GM21619 (cell line): Measurements from ENCODE around the gene FAM131C.

Experiments used
- ATAC-seq: cut with Tn5 transposase; IDR thresholded peaks from one replicate; pipeline ENCODE4 v1.9.1; 2021; ENCODE audit not compliant: unreplicated experiment

The FAM131C gene, protein sequence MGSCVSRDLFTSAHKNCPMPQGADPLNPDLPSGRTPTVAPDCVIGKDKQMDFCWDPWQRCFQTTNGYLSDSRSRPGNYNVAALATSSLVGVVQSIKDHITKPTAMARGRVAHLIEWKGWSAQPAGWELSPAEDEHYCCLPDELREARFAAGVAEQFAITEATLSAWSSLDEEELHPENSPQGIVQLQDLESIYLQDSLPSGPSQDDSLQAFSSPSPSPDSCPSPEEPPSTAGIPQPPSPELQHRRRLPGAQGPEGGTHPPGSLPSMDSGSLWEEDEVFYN

DNA sequence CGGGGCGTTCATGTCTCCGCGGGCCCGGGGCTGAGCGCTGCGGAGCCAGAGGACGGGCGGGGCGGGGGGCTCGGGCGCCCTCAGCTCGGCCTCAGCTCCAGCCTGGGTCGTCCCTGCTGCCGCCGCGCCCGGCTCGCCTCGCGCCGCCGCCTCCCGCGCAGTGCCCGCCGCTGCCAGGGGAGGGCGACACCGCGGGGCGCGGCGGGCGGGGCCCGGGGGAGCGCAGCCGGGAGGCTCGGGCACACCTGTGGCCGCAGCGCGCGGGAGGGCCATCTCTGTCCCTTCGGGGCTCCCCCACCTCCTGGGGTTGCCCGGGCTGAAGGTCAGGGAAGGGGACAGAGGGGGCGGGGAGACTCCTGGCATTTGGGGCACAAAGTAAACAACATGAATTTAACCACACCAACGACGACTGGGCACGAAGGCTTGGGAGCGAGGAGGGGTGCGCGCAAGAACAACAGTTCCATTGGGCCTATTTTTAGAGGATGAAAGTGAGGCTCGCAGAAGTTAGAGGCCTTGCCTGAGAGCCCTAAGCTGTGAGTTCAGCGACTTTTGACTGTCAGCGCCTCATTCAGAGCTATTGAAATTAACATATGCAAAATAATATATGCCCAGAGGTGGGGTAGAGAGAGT, at the start of gene FAM131C:
Gene FAM131C, minus strand, starts transcription at position 162 of the 630 bp plus-strand sequence. CDS start 209 bp downstream, outside the sequence.
- no peak for ATAC-seq

- ATAC-seq, result no peak
Observed at GRCh38 chr1:16122916-16123315, 49.5 kb upstream of the FAM131C start.

- no peak for ATAC-seq
Observed at GRCh38 chr1:16122350-16122881, 49.0 kb upstream of the FAM131C start.

- ATAC-seq, result no peak
Observed at GRCh38 chr1:16120940-16121410, 47.5 kb upstream of the FAM131C start.

DNA sequence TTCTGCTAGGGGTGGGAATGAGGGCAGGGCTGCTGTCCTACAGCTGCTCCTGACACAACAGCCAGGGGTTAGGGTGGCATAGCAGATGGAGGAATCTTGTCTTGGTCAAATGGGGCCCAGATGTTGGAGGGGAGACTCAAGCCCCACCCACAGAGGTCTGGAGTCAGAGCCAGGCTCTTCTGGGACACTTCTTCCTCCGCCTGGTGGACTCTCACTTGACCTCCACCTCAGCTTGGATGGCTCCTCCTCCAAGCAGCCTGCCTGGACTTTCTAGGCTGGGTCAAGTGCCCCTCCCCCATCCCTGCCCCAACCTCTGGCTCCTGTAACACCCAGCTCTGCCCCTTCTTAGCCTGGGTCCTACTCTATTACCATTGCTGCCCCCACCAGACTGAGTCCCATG, 47.0 kb upstream of the FAM131C start:
- ATAC-seq, result no peak

DNA sequence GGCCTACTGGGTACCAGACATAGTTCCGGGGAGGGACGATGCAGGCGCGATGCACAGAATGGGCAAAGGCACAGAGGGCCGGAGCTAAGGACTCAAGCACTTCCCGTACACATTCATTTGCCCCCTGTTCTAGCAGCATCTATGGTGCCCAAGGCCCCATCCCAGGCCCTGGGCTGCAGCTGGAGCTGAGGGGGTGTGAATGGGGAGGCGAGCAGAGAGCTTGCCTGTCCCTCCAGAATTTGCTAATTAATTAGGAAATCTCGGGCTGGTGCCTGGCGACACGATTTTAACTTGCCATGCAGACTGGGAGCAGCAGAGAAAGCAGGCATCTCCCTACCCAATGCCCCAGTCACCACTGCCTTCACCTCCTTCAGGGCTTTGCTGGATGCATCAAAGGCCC, 46.5 kb upstream of the FAM131C start:
- no peak for ATAC-seq

DNA sequence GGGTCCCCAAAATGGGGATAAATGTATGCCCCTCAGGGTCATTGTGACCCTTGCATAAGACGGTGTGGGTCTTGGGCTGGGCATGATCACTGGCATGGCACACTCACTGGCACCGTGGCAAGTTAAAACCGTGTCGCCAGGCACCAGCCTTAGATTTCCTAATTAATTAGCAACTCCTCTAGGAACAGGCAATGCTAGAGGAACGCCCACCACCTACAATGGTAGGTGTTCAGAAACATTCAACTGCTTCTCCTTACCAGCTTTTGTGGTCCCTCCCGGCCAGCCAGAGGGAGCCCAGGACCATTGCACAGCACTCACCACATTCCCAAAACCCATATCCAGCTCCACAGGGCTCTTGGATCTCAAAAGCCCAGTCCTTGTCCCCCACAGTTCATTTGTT, 46.1 kb upstream of the FAM131C start:
- ATAC-seq, result no peak

- ATAC-seq, result no peak
Observed at GRCh38 chr1:16118706-16119105, 45.3 kb upstream of the FAM131C start.

DNA sequence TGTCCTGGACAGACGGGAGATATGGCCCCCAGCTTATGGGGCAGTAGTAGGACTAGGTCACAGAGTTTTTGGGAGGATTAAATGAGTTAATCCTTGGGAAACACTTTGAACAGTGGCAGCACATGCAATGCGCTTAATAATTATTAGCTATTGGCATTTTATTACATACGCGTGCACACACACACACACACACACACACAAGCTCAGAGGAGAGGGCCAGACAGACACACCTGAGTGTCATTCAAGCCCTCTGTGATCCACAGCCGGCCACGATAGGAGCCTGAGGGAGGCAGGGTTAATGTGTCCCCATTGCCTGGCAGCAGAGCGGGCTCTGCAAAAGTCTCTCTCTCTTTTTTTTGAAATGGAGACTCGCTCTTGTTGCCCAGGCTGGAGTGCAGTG, 44.5 kb upstream of the FAM131C start:
- ATAC-seq, result no peak

GRCh38 chr1:16117369-16117768, 43.9 kb upstream of the FAM131C start:
- no peak for ATAC-seq

DNA sequence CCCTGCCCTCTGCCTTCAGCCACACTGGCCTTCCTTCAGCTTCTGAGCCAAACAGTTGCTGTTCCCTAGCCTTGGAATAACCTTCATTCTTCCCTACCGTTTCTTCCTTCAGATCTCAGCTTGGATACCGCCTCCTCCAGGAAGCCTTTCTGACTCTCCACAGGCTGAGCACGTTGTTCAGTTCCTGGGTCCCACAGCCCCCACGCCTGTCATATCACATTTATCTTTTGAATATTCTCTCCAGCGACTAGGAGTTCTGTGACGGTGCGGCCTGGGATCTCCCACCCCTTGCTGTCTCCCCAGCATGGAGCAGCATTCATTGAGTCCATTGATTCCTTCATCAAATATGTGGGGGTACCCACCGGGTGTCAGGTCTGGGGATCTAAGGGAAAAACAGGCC, 43.2 kb upstream of the FAM131C start:
- no peak for ATAC-seq

- ATAC-seq, result no peak
Observed at GRCh38 chr1:16116002-16116401, 42.6 kb upstream of the FAM131C start.

DNA sequence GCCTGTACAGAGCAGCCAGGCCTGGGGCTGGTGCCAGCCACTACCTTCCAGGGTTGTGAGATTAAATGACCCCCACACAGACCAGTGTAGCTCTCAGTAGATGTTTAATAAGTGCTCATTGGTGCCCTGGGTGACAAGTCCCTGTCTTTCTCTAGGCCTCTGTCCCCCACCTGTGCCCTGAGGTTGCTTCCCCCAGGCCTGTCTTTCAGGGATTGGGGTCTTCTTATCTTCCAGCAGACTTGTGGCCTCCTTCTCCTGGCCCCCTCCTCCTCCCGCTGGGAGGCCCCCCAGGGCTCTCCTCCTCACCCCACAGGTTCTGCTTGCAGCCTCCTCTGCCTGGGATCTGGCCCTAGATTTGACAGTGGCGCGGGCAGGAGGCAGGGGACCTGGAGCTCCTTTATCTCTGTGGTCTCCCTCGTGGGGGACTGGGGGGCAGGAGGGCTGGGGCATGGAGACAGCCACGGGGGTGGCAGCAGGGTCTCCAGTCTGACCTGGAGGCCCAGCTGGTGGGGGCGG, 42.1 kb upstream of the FAM131C start:
- ATAC-seq, result no peak

DNA sequence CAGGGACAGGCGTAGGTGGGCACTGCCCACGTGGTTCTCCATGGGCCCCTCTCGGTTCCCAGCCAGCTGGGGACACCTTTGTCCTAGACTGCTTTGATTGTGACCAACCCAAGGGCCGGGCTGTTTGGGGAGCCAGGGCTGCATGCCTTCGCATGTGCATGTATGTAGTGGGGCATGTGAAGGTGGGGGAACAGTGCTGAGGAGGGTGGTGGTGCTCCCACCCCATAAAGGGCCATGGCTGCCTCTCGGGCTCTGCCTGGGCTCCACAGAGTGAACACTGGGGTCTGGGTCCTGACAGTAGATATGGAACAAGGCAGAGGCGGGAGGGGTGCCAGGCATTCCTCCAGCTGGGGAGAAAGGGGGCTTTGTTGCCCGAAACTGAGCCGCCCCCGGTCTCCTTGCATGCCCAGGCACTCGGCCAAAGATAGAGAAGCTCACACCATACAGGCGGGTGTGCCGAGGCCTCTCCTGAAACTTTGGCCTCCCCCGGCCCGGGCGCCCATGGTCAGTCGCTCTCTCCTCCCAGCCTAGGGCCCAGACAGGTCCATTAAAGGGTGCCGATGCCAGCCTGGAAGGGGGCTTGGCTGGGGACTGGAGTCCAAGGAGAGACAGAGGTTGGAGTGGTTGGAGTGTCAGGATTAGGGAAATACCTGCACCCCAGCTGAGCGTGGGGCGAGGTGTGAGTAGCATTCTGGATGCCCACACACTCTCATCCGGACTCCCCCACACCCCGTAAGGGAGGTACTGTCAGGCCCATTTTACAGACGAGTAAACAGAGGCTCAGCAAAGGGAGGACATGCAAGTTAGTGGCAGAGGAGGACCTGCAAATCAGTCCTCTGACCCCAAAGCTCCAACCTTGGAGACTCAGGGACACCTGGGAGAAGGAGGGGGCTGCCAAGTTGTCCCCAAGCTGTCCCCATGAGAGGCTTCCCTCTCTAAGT, 41.3 kb upstream of the FAM131C start:
- no peak for ATAC-seq

DNA sequence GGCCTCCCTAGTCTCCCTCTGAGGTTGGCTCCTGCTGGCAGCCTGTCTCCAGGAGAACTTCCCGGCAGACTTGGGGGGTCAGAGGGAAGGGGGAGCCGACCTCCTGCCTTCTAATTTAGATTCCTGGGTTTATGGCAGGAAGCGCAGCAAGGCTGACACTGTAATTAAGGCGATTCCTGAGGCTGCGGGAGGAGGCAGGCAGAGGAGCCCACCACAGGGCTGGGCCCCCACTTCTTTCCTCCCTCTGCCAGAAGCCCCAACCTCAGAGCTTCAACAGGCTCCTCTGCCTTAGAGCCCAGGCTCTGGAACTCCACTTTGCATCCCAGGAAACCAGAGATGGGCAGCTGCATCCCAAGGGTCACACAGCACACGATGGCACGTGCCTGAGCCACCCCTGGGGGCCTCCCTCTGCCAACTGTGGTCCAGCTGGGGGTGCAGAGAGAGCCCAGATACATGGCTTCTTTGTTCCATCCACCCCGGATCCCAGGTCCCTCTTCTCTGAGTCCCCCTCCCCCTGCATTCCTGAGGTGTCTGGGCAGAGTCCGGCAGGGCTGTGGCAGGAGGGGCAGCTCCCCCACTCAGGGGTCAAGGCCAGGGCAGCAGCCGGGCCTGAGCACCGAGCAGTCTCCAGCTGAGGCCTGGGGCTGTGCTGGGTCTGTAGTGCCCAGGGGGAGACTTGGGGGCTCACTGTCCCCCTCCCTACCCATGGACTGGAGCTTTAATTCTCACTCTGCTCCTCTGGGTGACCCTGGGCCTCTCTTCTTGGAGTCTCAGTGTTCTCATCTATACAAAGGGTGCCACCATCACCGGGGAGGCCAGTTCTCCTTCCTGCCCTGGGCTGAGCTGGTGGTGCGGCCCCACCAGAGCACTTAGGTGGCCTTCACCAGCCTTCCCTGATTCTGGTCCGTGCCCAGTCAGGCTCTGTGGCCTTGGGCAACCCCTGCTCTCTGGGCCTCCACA, 39.4 kb upstream of the FAM131C start:
- ATAC-seq, result no peak

- no peak for ATAC-seq
Observed at GRCh38 chr1:16111771-16112595, 38.5 kb upstream of the FAM131C start.

- ATAC-seq, result no peak
Observed at GRCh38 chr1:16110884-16111283, 37.4 kb upstream of the FAM131C start.

GRCh38 chr1:16110456-16110855, 37.0 kb upstream of the FAM131C start:
- ATAC-seq, result no peak

GRCh38 chr1:16109571-16109970, 36.1 kb upstream of the FAM131C start:
- no peak for ATAC-seq
